ENCODE data around the gene SDCCAG8. TPM values are rescaled to one million over a fixed set of nuclear protein-coding genes. Genes with fewer than 3 reads are reported as not detected.

The SDCCAG8 gene
- total RNA-seq, 2 donors from 2014 or later, result 23.2 to 91.0 TPM

GRCh38 chr1:243218059-243218458, 37.8 kb upstream of the SDCCAG8 start:
- H3K4me3 ChIP-seq, result no peak overlapping the region
- no peak overlapping the region for H3K27ac ChIP-seq
- TF ChIP-seq CTCF (IDR thresholded peaks at IDR 0.05), result no peak
- DNase-seq (ENCODE audit: low spot score) (no peak), ATAC-seq (ENCODE audit: insufficient number of reproducible peaks, low FRiP score, low read depth) (no peak)
- H3K9me3 ChIP-seq, result no peaks in the 10 kb centered on the region
- peaks cover 8 to 10% of the 10 kb centered on the region in 2 donors for H3K4me1 ChIP-seq (ENCODE audit: control insufficient read depth in 1 of 2, low read depth in 2 of 2)
- H3K27me3 ChIP-seq (replicated peaks; ENCODE audit: insufficient read depth), result no peaks in the 10 kb centered on the region
- H3K36me3 ChIP-seq, result peaks cover 9% of the 10 kb centered on the region

GRCh38 chr1:243227622-243228021, 28.2 kb upstream of the SDCCAG8 start:
- no peak for TF ChIP-seq CTCF (IDR thresholded peaks at IDR 0.05)
- DNase-seq (ENCODE audit: low spot score), result no peak
- no peaks in the 10 kb centered on the region for H3K27me3 ChIP-seq (replicated peaks; ENCODE audit: insufficient read depth)
- ATAC-seq (ENCODE audit: insufficient number of reproducible peaks, low FRiP score, low read depth), result no peak
- H3K4me1 ChIP-seq (ENCODE audit: control insufficient read depth in 1 of 2, low read depth in 2 of 2), result peaks cover 3 to 8% of the 10 kb centered on the region in 2 donors
- no peaks in the 10 kb centered on the region for H3K36me3 ChIP-seq
- peaks cover 25% of the 10 kb centered on the region for H3K9me3 ChIP-seq
- no peak overlapping the region for H3K27ac ChIP-seq
- no peak overlapping the region for H3K4me3 ChIP-seq

- Histone ChIP-seq H3K9me3 (peaks cover 25% of the 10 kb centered on the region), H3K36me3 (no peaks in the 10 kb centered on the region), H3K27me3 (replicated peaks; ENCODE audit: insufficient read depth) (no peaks in the 10 kb centered on the region), H3K4me1 (ENCODE audit: control insufficient read depth in 1 of 2, low read depth in 2 of 2) (peaks cover under 1 to 12% of the 10 kb centered on the region in 2 donors), H3K27ac (no peak overlapping the region), H3K4me3 (no peak overlapping the region)
- no peak for TF ChIP-seq CTCF (IDR thresholded peaks at IDR 0.05)
- ATAC-seq (ENCODE audit: insufficient number of reproducible peaks, low FRiP score, low read depth) (no peak), DNase-seq (ENCODE audit: low spot score) (no peak)
Measured at GRCh38 chr1:243229526-243229925, 26.3 kb upstream of the SDCCAG8 start.

GRCh38 chr1:243230914-243231313, 24.9 kb upstream of the SDCCAG8 start:
- TF ChIP-seq CTCF (IDR thresholded peaks at IDR 0.05), result no peak
- DNase-seq (ENCODE audit: low spot score) (no peak), ATAC-seq (ENCODE audit: insufficient number of reproducible peaks, low FRiP score, low read depth) (no peak)

GRCh38 chr1:243233908-243234307, 21.9 kb upstream of the SDCCAG8 start:
- H3K4me1 ChIP-seq (ENCODE audit: control insufficient read depth in 1 of 2, low read depth in 2 of 2), result peaks cover 18 to 24% of the 10 kb centered on the region in 2 donors
- no peak for DNase-seq (ENCODE audit: low spot score)
- H3K36me3 ChIP-seq, result no peaks in the 10 kb centered on the region
- no peak overlapping the region for H3K27ac ChIP-seq
- H3K9me3 ChIP-seq, result peaks cover 25% of the 10 kb centered on the region
- no peak for TF ChIP-seq CTCF (IDR thresholded peaks at IDR 0.05)
- no peak for ATAC-seq (ENCODE audit: insufficient number of reproducible peaks, low FRiP score, low read depth)
- no peaks in the 10 kb centered on the region for H3K27me3 ChIP-seq (replicated peaks; ENCODE audit: insufficient read depth)
- H3K4me3 ChIP-seq, result no peak overlapping the region

More at GRCh38 chr1:243230914-243231313, 24.9 kb upstream of the SDCCAG8 start:
- peaks cover 25% of the 10 kb centered on the region for H3K9me3 ChIP-seq
- peaks cover 10 to 14% of the 10 kb centered on the region in 2 donors for H3K4me1 ChIP-seq (ENCODE audit: control insufficient read depth in 1 of 2, low read depth in 2 of 2)
- H3K27ac ChIP-seq, result no peak overlapping the region
- H3K36me3 ChIP-seq, result no peaks in the 10 kb centered on the region
- no peaks in the 10 kb centered on the region for H3K27me3 ChIP-seq (replicated peaks; ENCODE audit: insufficient read depth)
- H3K4me3 ChIP-seq, result no peak overlapping the region

All from thoracic aorta (tissue), 2 donors.